GM18511 (cell line): Measurements from ENCODE around the gene PRKN.

ENCODE experiments used
- ATAC-seq: cut with Tn5 transposase; IDR thresholded peaks from one replicate; pipeline ENCODE4 v1.9.1; 2021; ENCODE audit warnings: mild to moderate bottlenecking, moderate library complexity; ENCODE audit not compliant: unreplicated experiment

The PRKN gene

DNA sequence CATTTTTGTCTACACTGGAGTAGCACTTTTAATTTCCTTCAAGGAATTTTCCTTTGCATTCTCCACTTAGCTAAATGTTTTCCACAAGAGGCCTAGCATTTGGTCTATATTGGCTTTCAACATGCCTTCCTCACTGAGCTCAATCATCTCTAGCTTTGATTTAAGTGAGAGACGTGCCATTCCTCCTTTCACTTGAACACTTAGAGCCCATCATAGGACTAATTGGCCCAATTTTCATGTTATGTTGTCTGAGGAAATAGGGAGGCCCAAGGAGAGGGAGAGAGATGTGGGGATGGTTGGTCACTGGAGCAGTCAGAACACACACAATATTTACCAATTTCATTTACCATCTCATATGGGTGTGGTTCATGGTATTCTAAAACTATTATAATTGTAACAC, 645.0 kb downstream of the PRKN start:
- no peak for ATAC-seq

GRCh38 chr6:162078667-162079066, 648.9 kb downstream of the PRKN start:
- ATAC-seq = no peak

DNA sequence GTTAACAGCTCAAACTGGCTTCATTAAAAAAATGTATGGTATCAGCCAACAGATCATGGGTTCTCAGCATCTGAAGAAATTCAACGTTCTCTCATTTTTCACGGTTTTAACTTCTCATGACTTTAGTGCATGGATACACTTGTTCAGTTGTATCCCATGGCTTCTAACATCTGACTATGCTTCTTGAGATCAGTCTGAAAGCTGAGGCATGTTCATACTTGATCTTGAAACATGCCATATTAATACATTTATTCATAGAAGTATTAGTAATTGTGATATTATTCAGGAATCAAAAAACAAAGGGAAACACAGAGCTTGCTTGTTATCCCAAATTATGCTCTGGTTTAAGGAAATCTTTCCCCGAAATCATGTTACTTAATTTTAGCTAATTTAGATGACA, 649.4 kb downstream of the PRKN start:
- no peak for ATAC-seq

GRCh38 chr6:162076816-162077215, 650.8 kb downstream of the PRKN start:
- ATAC-seq = no peak

DNA sequence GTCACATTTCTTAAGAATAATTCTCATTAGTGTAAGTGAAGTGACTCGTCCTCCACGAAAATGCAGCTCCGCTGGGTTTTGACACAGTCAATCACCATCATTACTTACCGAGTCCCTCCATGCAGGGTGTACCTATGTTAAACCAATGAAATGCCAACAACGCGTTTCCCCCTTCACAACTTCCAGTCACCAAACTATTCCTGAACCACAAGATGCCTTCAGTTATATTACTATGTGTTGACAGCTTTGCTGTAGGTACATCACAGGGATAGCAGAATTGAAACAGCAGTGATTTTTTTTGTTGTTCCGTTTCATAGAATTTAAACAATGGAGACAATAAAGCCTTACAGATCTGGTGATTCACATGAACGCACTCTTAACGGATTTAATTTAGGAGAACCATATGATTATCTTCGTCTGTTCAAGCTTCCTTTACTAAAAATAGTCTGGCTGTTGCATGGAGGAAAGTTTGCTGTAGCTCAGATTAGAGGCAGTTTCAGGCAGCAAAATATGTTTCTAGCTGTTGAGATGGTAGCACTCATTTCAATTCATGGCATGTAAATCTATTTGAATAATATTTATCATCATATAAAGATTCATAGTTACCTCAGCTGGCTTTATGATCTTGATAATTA, 652.8 kb downstream of the PRKN start:
- no peak for ATAC-seq

- ATAC-seq = no peak
Measured at GRCh38 chr6:162070639-162071038, 656.9 kb downstream of the PRKN start.

GRCh38 chr6:162069995-162070394, 657.6 kb downstream of the PRKN start:
- no peak for ATAC-seq

DNA sequence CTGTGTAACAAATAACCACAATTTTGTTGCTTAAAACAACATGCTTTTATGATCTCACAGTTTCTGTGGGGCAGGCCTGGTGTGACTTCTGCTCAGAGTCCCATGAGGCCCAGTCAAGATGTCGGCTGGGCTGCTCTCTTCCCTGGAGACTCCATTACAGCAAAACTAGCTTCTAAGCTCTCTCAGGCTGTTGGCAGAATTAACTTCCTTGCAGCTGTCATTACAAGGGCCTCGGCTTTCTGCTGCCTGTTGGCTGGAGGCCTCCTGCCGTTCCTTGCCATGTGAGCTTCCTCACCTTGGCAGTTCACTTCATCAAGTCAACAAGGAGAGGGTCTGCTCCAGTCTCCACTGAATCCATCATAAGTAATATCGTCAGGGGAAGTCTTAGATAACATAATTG, 659.2 kb downstream of the PRKN start:
- ATAC-seq = no peak

GRCh38 chr6:162063666-162064065, 663.9 kb downstream of the PRKN start:
- no peak for ATAC-seq

- no peak for ATAC-seq
Measured at GRCh38 chr6:162058281-162058875, 669.2 kb downstream of the PRKN start.

- no peak for ATAC-seq
Measured at GRCh38 chr6:162056745-162057144, 670.8 kb downstream of the PRKN start.

DNA sequence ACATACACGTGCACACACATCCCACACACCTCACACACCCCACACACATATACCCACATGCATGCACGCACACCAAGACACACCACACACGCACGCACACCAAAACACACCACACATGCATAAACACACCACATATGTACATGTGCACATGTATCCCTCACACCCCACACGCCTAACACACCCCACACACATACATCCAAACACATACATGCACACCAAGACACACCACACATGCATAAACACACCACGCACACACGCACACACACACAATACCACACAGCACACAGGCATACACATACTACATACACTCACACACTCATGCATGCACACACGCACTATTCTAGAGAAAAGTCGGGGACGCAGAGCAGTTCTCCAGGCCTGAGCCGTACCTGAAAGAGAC, 671.5 kb downstream of the PRKN start:
- ATAC-seq = no peak

- no peak for ATAC-seq
Measured at GRCh38 chr6:162055365-162055764, 672.2 kb downstream of the PRKN start.

- ATAC-seq = no peak
Measured at GRCh38 chr6:162053084-162053483, 674.5 kb downstream of the PRKN start.

- no peak for ATAC-seq
Measured at GRCh38 chr6:162050579-162050978, 677.0 kb downstream of the PRKN start.

GRCh38 chr6:162046324-162046723, 681.2 kb downstream of the PRKN start:
- no peak for ATAC-seq

DNA sequence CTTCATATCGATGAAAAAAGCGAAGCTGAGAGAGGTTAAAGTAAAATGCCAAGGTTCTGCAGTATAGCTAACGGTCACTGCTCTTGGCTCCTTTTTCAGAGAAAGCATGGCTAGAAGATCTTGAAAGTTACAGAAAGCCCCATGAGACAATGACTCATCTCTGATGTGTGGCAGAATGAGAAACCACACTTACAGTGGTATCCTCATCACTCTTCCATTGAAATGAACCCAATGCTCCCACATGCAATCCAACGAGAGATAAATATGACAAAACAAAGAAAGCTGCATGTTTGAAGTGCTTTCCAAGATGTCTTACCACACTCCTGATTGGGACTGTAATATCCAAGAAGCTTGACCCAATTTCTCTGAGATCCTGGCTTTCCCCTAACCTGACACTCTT, 694.9 kb downstream of the PRKN start:
- no peak for ATAC-seq

- no peak for ATAC-seq
Measured at GRCh38 chr6:162029873-162030576, 697.5 kb downstream of the PRKN start.

- ATAC-seq = no peak
Measured at GRCh38 chr6:162026843-162027242, 700.7 kb downstream of the PRKN start.

DNA sequence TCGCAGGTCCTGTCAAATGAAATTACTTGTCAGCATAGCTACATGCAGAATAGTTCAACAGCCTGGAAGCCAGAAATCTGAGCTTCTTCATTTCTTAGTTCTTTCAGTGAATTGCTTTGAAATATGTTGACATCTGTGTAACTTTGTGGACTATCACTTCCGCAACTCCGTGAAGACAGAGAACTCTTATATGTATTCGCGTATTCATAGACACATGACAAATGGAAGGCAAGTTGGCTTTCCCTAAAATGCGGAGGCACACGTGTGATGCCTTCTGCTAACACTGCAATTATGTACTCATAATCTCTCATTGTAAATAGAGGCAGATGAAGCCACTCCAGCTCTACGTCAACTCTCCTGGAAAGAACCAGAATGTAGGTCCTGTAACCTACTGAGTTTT, 701.5 kb downstream of the PRKN start:
- ATAC-seq = no peak

GRCh38 chr6:162019349-162019748, 708.2 kb downstream of the PRKN start:
- no peak for ATAC-seq

GRCh38 chr6:162017536-162017935, 710.0 kb downstream of the PRKN start:
- no peak for ATAC-seq
